IPS-18c (cell line): ENCODE results near the gene PLPP3.

Experiments
- H3K4me3 ChIP-seq: 2 replicates; pipeline ENCODE4 v1.7.0; 2013; ENCODE audit warnings: low read depth, mild to moderate bottlenecking, low read length, moderate library complexity; ENCODE audit not compliant: insufficient read depth
- H3K9me3 ChIP-seq: one replicate; pipeline ENCODE4 v1.6.1; 2013; ENCODE audit warnings: mild to moderate bottlenecking, low read length, moderate library complexity; ENCODE audit not compliant: control insufficient read depth, insufficient read depth

Gene PLPP3

GRCh38 chr1:56512724-56513494 is 66.5 kb downstream of the PLPP3 start:
- Histone ChIP-seq H3K9me3 (no peaks in the 10 kb centered on the region), H3K4me3 (no peak overlapping the region)

GRCh38 chr1:56511766-56512165 is 67.6 kb downstream of the PLPP3 start:
- Histone ChIP-seq H3K9me3 (no peaks in the 10 kb centered on the region), H3K4me3 (no peak overlapping the region)

- no peaks in the 10 kb centered on the region for H3K9me3 ChIP-seq
These were observed 68.0 kb downstream of the PLPP3 start for GRCh38 chr1:56511364-56511763.

GRCh38 chr1:56510642-56511021 is 68.7 kb downstream of the PLPP3 start:
- Histone ChIP-seq H3K9me3 (no peaks in the 10 kb centered on the region), H3K4me3 (no peak overlapping the region)

More at GRCh38 chr1:56511364-56511763, 68.0 kb downstream of the PLPP3 start:
- no peak overlapping the region for H3K4me3 ChIP-seq

GRCh38 chr1:56509713-56510641 is 69.4 kb downstream of the PLPP3 start:
- Histone ChIP-seq H3K4me3 (no peak overlapping the region), H3K9me3 (no peaks in the 10 kb centered on the region)

GRCh38 chr1:56508523-56508983 is 70.8 kb downstream of the PLPP3 start:
- H3K9me3 ChIP-seq, result no peaks in the 10 kb centered on the region

GRCh38 chr1:56507925-56508522 is 71.3 kb downstream of the PLPP3 start:
- no peaks in the 10 kb centered on the region for H3K9me3 ChIP-seq
- H3K4me3 ChIP-seq, result no peak overlapping the region

More at GRCh38 chr1:56508523-56508983, 70.8 kb downstream of the PLPP3 start:
- no peak overlapping the region for H3K4me3 ChIP-seq

GRCh38 chr1:56506951-56507491 is 72.3 kb downstream of the PLPP3 start:
- Histone ChIP-seq H3K9me3 (no peaks in the 10 kb centered on the region), H3K4me3 (no peak overlapping the region)

- no peaks in the 10 kb centered on the region for H3K9me3 ChIP-seq
- no peak overlapping the region for H3K4me3 ChIP-seq
These were observed 73.3 kb downstream of the PLPP3 start for GRCh38 chr1:56505792-56506743.

- H3K9me3 ChIP-seq, result no peaks in the 10 kb centered on the region
- H3K4me3 ChIP-seq, result no peak overlapping the region
These were observed 76.6 kb downstream of the PLPP3 start for GRCh38 chr1:56502700-56503245.

- Histone ChIP-seq H3K9me3 (no peaks in the 10 kb centered on the region), H3K4me3 (no peak overlapping the region)
These were observed 77.5 kb downstream of the PLPP3 start for GRCh38 chr1:56501888-56502287.

GRCh38 chr1:56501426-56501825 is 77.9 kb downstream of the PLPP3 start:
- Histone ChIP-seq H3K9me3 (no peaks in the 10 kb centered on the region), H3K4me3 (no peak overlapping the region)

- H3K4me3 ChIP-seq, result no peak overlapping the region
- H3K9me3 ChIP-seq, result no peaks in the 10 kb centered on the region
These were observed 82.3 kb downstream of the PLPP3 start for GRCh38 chr1:56496821-56497772.

GRCh38 chr1:56496158-56496557 is 83.2 kb downstream of the PLPP3 start:
- H3K9me3 ChIP-seq, result no peaks in the 10 kb centered on the region
- no peak overlapping the region for H3K4me3 ChIP-seq

GRCh38 chr1:56495538-56495937 is 83.8 kb downstream of the PLPP3 start:
- no peak overlapping the region for H3K4me3 ChIP-seq
- no peaks in the 10 kb centered on the region for H3K9me3 ChIP-seq
